Karpas-422 (cell line): ENCODE measurements around the gene RAC3. TPM values are rescaled to one million over a fixed set of nuclear protein-coding genes. Genes with fewer than 3 reads are reported as not detected.
A peak's percentile ranks its signal among the peaks of the same experiment; 100 is the strongest.

Experiments
- DNase-seq: peaks from one replicate; pipeline ENCODE4 v3.0.0-alpha.2; 2015
- H2AFZ ChIP-seq: fragments of 200-600 bp; sonication (generic); 2 replicates; pipeline ENCODE4 v1.6.1; 2014; ENCODE audit warnings: antibody characterized with exemption, low read length, mixed read lengths
- H3K27ac ChIP-seq: fragments of 200-600 bp; sonication (generic); 2 replicates; pipeline ENCODE4 v1.5.1; 2014; ENCODE audit warnings: mild to moderate bottlenecking, low read length, moderate library complexity
- H3K27me3 ChIP-seq: fragments of 200-600 bp; sonication (generic); 2 replicates; pipeline ENCODE4 v1.6.1; 2014; ENCODE audit warnings: low read length, mixed read lengths
- H3K36me3 ChIP-seq: fragments of 200-600 bp; sonication (generic); 2 replicates; pipeline ENCODE4 v1.6.1; 2014; ENCODE audit warnings: low read length, mixed read lengths; ENCODE audit not compliant: insufficient read depth
- H3K4me1 ChIP-seq: fragments of 200-600 bp; sonication (generic); 2 replicates; pipeline ENCODE4 v1.6.1; 2014; ENCODE audit warnings: mild to moderate bottlenecking, low read length, mixed read lengths
- H3K4me2 ChIP-seq: fragments of 200-600 bp; sonication (generic); 2 replicates; pipeline ENCODE4 v1.6.1; 2014; ENCODE audit warnings: low read length, low read depth, mild to moderate bottlenecking; ENCODE audit not compliant: poor library complexity, severe bottlenecking
- H3K4me3 ChIP-seq: fragments of 200-600 bp; sonication (generic); 2 replicates; pipeline ENCODE4 v1.5.1; 2014; ENCODE audit warnings: mild to moderate bottlenecking, antibody characterized with exemption, low read length, mixed read lengths
- H3K79me2 ChIP-seq: fragments of 200-600 bp; sonication (generic); 2 replicates; pipeline ENCODE4 v1.6.1; 2014; ENCODE audit warnings: mild to moderate bottlenecking, low read length, mixed read lengths
- H3K9ac ChIP-seq: fragments of 200-600 bp; sonication (generic); 2 replicates; pipeline ENCODE4 v1.6.0; 2014; ENCODE audit warnings: low read length
- H3K9me2 ChIP-seq: fragments of 200-600 bp; sonication (generic), shearing (Covaris generic); replicated peaks from 2 replicates; pipeline ENCODE4 v1.6.0; 2014; ENCODE audit warnings: mild to moderate bottlenecking, low read length, moderate library complexity; ENCODE audit not compliant: insufficient read depth
- H3K9me3 ChIP-seq: fragments of 300-700, 200-600 bp; sonication (generic); 2 replicates; pipeline ENCODE4 v1.6.1; 2014; ENCODE audit warnings: low read length, mixed read lengths
- H4K20me1 ChIP-seq: fragments of 200-600 bp; sonication (generic); 2 replicates; pipeline ENCODE4 v1.6.1; 2014; ENCODE audit warnings: mild to moderate bottlenecking, antibody characterized with exemption, low read length, low read depth; ENCODE audit not compliant: insufficient read depth
- total RNA-seq: library from RNA; depleted of rRNA; stranded (reverse); fragments of >200 nt; shearing (Covaris generic); gene quantifications from 2 replicates; pipeline ENCODE4 v1.2.3, GENCODE V29; 2014; ENCODE audit warnings: low replicate concordance

Gene RAC3
- total RNA-seq, 1 experiment from 2014 or later, result 9.7 TPM

GRCh38 chr17:82047914-82048570 lies 16.6 kb downstream of the RAC3 start:
- Histone ChIP-seq H3K36me3 (no peaks in the 10 kb centered on the region), H3K27ac (no peak overlapping the region), H2AFZ (no peak overlapping the region), H3K27me3 (no peaks in the 10 kb centered on the region), H3K9ac (no peak overlapping the region), H3K9me3 (no peaks in the 10 kb centered on the region), H3K4me3 (no peak overlapping the region), H3K9me2 (no peaks in the 10 kb centered on the region), H3K4me1 (peaks cover 24% of the 10 kb centered on the region), H4K20me1 (peaks cover 10% of the 10 kb centered on the region; the same call in 1 of the 2 replicates), H3K79me2 (peaks cover 11% of the 10 kb centered on the region), H3K4me2 (no peak overlapping the region)
- DNase-seq, result no peak

- Histone ChIP-seq H3K36me3 (no peaks in the 10 kb centered on the region), H2AFZ (no peak overlapping the region), H3K9ac (no peak overlapping the region), H3K4me1 (peaks cover 29% of the 10 kb centered on the region), H3K9me3 (no peaks in the 10 kb centered on the region), H3K27ac (no peak overlapping the region), H3K79me2 (peaks cover 16% of the 10 kb centered on the region), H3K9me2 (no peaks in the 10 kb centered on the region), H4K20me1 (peaks cover 11% of the 10 kb centered on the region; the same call in 1 of the 2 replicates), H3K27me3 (no peaks in the 10 kb centered on the region), H3K4me3 (no peak overlapping the region), H3K4me2 (no peak overlapping the region)
- DNase-seq, result no peak
Measured at GRCh38 chr17:82048571-82048971, 17.1 kb downstream of the RAC3 start.

- no peak overlapping the region; the same call in 1 of the 2 replicates for H3K9ac ChIP-seq
- H3K27me3 ChIP-seq, result no peaks in the 10 kb centered on the region
- H3K4me2 ChIP-seq, result peak overlapping the region; percentile 11
Measured at GRCh38 chr17:82049106-82049505, 17.6 kb downstream of the RAC3 start.

GRCh38 chr17:82049521-82049971 lies 18.1 kb downstream of the RAC3 start:
- H3K9ac ChIP-seq, result no peak overlapping the region; the same call in 1 of the 2 replicates
- DNase-seq, result no peak
- no peak overlapping the region for H3K4me3 ChIP-seq
- no peaks in the 10 kb centered on the region for H3K9me3 ChIP-seq
- no peak overlapping the region for H2AFZ ChIP-seq
- no peaks in the 10 kb centered on the region for H3K9me2 ChIP-seq
- peaks cover 11% of the 10 kb centered on the region; the same call in 1 of the 2 replicates for H4K20me1 ChIP-seq
- peaks cover 17% of the 10 kb centered on the region for H3K79me2 ChIP-seq
- H3K27me3 ChIP-seq, result no peaks in the 10 kb centered on the region
- H3K4me2 ChIP-seq, result peak overlapping the region; percentile 11
- H3K27ac ChIP-seq, result no peak overlapping the region
- H3K36me3 ChIP-seq, result no peaks in the 10 kb centered on the region
- H3K4me1 ChIP-seq, result peaks cover 30% of the 10 kb centered on the region

More at GRCh38 chr17:82049106-82049505, 17.6 kb downstream of the RAC3 start:
- Histone ChIP-seq H3K36me3 (no peaks in the 10 kb centered on the region), H3K79me2 (peaks cover 17% of the 10 kb centered on the region), H4K20me1 (peaks cover 11% of the 10 kb centered on the region; the same call in 1 of the 2 replicates), H3K9me3 (no peaks in the 10 kb centered on the region), H2AFZ (no peak overlapping the region), H3K9me2 (no peaks in the 10 kb centered on the region), H3K4me1 (peaks cover 30% of the 10 kb centered on the region), H3K27ac (no peak overlapping the region), H3K4me3 (no peak overlapping the region)
- no peak for DNase-seq

- H3K36me3 ChIP-seq, result no peaks in the 10 kb centered on the region
- no peaks in the 10 kb centered on the region for H3K9me2 ChIP-seq
- peak overlapping the region; percentile 74 for H3K4me2 ChIP-seq
- no peak overlapping the region for H2AFZ ChIP-seq
- peaks cover 11% of the 10 kb centered on the region; the same call in 1 of the 2 replicates for H4K20me1 ChIP-seq
- peaks cover 30% of the 10 kb centered on the region for H3K4me1 ChIP-seq
- H3K27me3 ChIP-seq, result no peaks in the 10 kb centered on the region
- peak overlapping the region; percentile 65 for H3K9ac ChIP-seq
- H3K79me2 ChIP-seq, result peaks cover 17% of the 10 kb centered on the region
- H3K27ac ChIP-seq, result no peak overlapping the region
- H3K4me3 ChIP-seq, result peak overlapping the region; percentile 71; the same call in 1 of the 2 replicates
- no peak for DNase-seq
- H3K9me3 ChIP-seq, result no peaks in the 10 kb centered on the region
Measured at GRCh38 chr17:82050152-82050760, 18.8 kb downstream of the RAC3 start.

GRCh38 chr17:82050761-82051641 lies 19.5 kb downstream of the RAC3 start:
- Histone ChIP-seq H3K36me3 (no peaks in the 10 kb centered on the region), H3K9ac (peak overlapping the region; percentile 65), H4K20me1 (peaks cover 17% of the 10 kb centered on the region; the same call in 1 of the 2 replicates), H3K79me2 (peaks cover 17% of the 10 kb centered on the region), H3K27me3 (no peaks in the 10 kb centered on the region), H2AFZ (no peak overlapping the region), H3K27ac (no peak overlapping the region), H3K9me3 (no peaks in the 10 kb centered on the region), H3K4me3 (peak overlapping the region; percentile 71), H3K9me2 (no peaks in the 10 kb centered on the region), H3K4me1 (peaks cover 30% of the 10 kb centered on the region), H3K4me2 (peak overlapping the region; percentile 74)
- DNase-seq, result no peak

GRCh38 chr17:82051776-82052637 lies 20.5 kb downstream of the RAC3 start, which contains the start of the genes GPS1 and RFNG:
TSS of gene GPS1 (plus strand) at chr17:82051898. CDS start at chr17:82051932, 34 bp downstream.
TSS of gene RFNG (minus strand) at chr17:82051811. CDS start at chr17:82051766, 45 bp downstream.
- no peak within 1 kb of the TSS for H3K27ac ChIP-seq
- peak within 1 kb of the TSS; percentile 95 for H3K4me2 ChIP-seq
- H3K4me1 ChIP-seq, result peaks cover 30% of the 10 kb centered on the region
- peak; percentile 92 for DNase-seq
- H3K27me3 ChIP-seq, result no peaks in the 10 kb centered on the region
- no peaks in the 10 kb centered on the region for H3K36me3 ChIP-seq
- H3K9ac ChIP-seq, result peak within 1 kb of the TSS; percentile 96
- peaks cover 17% of the 10 kb centered on the region for H3K79me2 ChIP-seq
- H3K9me2 ChIP-seq, result no peaks in the 10 kb centered on the region
- no peak within 1 kb of the TSS for H2AFZ ChIP-seq
- H3K9me3 ChIP-seq, result no peaks in the 10 kb centered on the region
- peak within 1 kb of the TSS; percentile 99 for H3K4me3 ChIP-seq
- H4K20me1 ChIP-seq, result peaks cover 17% of the 10 kb centered on the region; the same call in 1 of the 2 replicates
